Measurements from ENCODE around the gene SEMA6D. TPM values are rescaled to one million over a fixed set of nuclear protein-coding genes. Genes with fewer than 3 reads are reported as not detected.

Gene SEMA6D
- total RNA-seq, 4 donors from 2014 or later = 15.7 to 55.7 (median 17.8) TPM

DNA sequence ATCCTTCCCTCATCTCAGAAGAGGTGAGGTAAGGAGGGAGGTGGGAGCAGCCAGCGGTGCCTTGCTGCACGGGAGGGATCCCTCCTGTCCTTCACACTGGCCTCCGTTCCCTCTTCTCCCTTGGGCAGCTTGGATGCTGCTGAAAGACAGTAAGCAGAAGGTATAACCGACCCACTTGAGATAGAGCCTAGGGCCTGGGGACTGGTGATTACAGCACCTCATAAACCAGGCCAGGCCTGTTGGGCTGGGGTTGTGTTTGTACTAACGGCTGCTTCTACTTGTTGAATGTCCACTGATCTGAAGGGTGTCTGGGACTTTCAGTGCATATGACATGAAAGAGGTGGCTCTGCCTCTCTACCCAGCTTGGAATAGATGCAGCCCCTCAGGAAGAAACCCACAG, 25.0 kb downstream of the SEMA6D start:
- no peak for DNase-seq (ENCODE audit: low spot score in 2 of 2)
- no peak overlapping the region for H3K27ac ChIP-seq
- H3K36me3 ChIP-seq = peaks cover 0 to 11% (median 0%) of the 10 kb centered on the region in 3 donors
- TF ChIP-seq, protein P1, sequence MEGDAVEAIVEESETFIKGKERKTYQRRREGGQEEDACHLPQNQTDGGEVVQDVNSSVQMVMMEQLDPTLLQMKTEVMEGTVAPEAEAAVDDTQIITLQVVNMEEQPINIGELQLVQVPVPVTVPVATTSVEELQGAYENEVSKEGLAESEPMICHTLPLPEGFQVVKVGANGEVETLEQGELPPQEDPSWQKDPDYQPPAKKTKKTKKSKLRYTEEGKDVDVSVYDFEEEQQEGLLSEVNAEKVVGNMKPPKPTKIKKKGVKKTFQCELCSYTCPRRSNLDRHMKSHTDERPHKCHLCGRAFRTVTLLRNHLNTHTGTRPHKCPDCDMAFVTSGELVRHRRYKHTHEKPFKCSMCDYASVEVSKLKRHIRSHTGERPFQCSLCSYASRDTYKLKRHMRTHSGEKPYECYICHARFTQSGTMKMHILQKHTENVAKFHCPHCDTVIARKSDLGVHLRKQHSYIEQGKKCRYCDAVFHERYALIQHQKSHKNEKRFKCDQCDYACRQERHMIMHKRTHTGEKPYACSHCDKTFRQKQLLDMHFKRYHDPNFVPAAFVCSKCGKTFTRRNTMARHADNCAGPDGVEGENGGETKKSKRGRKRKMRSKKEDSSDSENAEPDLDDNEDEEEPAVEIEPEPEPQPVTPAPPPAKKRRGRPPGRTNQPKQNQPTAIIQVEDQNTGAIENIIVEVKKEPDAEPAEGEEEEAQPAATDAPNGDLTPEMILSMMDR (IDR thresholded peaks at IDR 0.05) = no peak
- TF ChIP-seq EP300 (IDR thresholded peaks at IDR 0.05) = no peak
- no peak for TF ChIP-seq POLR2A (IDR thresholded peaks at IDR 0.05)
- no peak overlapping the region for H3K4me3 ChIP-seq
- H3K4me1 ChIP-seq = peaks cover 0 to 21% (median 2%) of the 10 kb centered on the region in 4 donors
- WGBS, 2 donors = 65 to 71% methylated on average over 5 of the region's 5 CpGs
- no peaks in the 10 kb centered on the region for H3K27me3 ChIP-seq
- H3K9me3 ChIP-seq = no peaks in the 10 kb centered on the region

DNA sequence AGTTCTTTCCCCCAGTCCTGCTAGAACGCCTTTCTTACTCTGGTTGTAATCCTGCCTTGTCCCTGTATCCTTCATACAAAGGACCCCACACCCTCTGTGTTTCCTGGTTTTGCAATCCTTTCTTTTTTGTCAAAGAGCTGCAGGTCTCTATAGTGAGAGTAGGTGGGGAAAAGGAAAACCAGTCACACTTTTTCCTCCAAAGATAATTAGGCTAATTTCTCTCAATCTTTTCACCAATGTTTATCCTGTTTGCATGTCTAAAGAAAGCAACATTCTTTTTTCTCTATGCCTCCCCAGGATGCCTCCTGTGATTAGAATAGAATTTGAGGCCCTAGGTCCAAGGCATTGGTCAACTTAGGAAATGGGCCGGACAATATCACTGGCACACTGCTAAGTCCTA, 25.4 kb downstream of the SEMA6D start:
- TF ChIP-seq, protein P1 (IDR thresholded peaks at IDR 0.05) = no peak
- TF ChIP-seq POLR2A (IDR thresholded peaks at IDR 0.05) (no peak), EP300 (IDR thresholded peaks at IDR 0.05) (no peak)
- H3K27ac ChIP-seq = no peak overlapping the region
- H3K9me3 ChIP-seq = no peaks in the 10 kb centered on the region
- H3K27me3 ChIP-seq = no peaks in the 10 kb centered on the region
- DNase-seq (ENCODE audit: low spot score in 2 of 2) = no peak
- H3K36me3 ChIP-seq = peaks cover 0 to 11% (median 0%) of the 10 kb centered on the region in 3 donors
- no peak overlapping the region for H3K4me3 ChIP-seq
- peaks cover 0 to 18% (median 2%) of the 10 kb centered on the region in 4 donors for H3K4me1 ChIP-seq
- WGBS, 2 donors = 82 to 83% methylated on average over 2 of the region's 2 CpGs

DNA sequence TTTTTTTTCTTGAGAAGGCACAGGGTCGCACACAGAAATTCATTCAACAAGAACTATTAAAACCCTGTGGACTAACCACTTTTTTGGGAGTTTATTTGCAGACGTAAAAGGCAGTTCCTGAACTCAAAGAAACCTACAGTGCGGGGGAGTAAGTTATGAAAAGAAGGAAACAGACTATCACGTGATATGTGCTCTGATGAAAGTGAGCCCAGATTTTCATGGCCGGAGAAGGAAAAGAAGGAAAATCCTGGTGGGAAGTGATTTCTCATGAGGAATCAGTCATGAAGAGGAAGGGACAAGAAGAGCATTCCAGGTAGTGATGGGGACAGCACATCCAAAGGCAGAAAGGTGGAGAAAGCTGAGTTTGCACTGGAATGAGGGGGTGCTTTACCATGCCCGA, 26.1 kb downstream of the SEMA6D start:
- H3K4me3 ChIP-seq = no peak overlapping the region
- H3K9me3 ChIP-seq = no peaks in the 10 kb centered on the region
- DNase-seq (ENCODE audit: low spot score in 2 of 2) = no peak
- peaks cover 0 to 11% (median 0%) of the 10 kb centered on the region in 3 donors for H3K36me3 ChIP-seq
- H3K27ac ChIP-seq = no peak overlapping the region
- H3K27me3 ChIP-seq = no peaks in the 10 kb centered on the region
- TF ChIP-seq, protein P1 (IDR thresholded peaks at IDR 0.05) = no peak
- TF ChIP-seq EP300 (IDR thresholded peaks at IDR 0.05) (no peak), POLR2A (IDR thresholded peaks at IDR 0.05) (no peak)
- 60 to 61% methylated on average over 6 of the region's 6 CpGs for WGBS, 2 donors
- H3K4me1 ChIP-seq = peaks cover 0 to 18% (median 2%) of the 10 kb centered on the region in 4 donors

DNA sequence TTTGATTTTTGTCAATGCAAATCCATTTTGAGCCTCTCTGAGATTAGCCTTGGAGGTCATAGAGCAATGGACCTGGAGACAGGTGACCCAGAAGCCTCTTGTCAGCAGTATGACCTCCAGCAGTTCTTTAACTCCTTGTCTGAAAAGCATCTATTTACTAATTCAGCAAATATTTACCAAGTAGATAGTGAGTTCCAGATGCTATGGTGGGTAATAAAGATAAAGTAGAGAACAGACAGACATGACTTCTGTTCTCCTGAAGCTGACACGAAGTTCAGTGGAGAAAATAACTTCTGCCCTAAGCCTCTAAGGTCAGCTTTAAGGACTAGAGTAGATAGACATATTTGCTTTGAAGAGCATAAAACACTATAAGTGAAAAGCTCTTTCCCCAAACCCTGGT, 26.6 kb downstream of the SEMA6D start:
- 50 to 60% methylated on average over 1 of the region's 1 CpG for WGBS, 2 donors
- H3K4me1 ChIP-seq = peaks cover 0 to 18% (median 2%) of the 10 kb centered on the region in 4 donors
- H3K9me3 ChIP-seq = no peaks in the 10 kb centered on the region
- TF ChIP-seq, protein P1 (IDR thresholded peaks at IDR 0.05) = no peak
- TF ChIP-seq POLR2A (IDR thresholded peaks at IDR 0.05) (no peak), EP300 (IDR thresholded peaks at IDR 0.05) (no peak)
- no peak for DNase-seq (ENCODE audit: low spot score in 2 of 2)
- H3K27ac ChIP-seq = no peak overlapping the region
- no peaks in the 10 kb centered on the region for H3K27me3 ChIP-seq
- H3K36me3 ChIP-seq = peaks cover 0 to 11% (median 0%) of the 10 kb centered on the region in 3 donors
- H3K4me3 ChIP-seq = no peak overlapping the region

DNA sequence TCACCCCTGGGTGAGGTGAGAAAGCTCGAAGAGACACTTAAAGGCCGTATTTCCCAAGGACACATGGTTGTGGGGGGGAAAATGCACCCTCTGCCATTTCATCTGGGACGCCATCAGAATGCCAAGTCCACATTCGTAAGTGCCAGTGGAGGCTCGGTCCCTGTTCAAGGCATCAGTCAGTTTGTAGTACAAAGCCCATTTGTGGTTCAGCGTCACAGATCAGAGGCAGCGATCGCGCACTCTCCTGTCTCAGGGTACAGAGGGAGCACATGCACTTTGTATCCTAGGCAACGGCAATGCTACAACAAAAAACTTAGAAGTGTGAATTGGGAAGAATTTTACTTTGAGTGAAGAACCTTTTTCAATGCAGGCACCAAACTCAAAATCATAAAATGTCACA, 27.2 kb downstream of the SEMA6D start:
- peaks cover 0 to 18% (median 2%) of the 10 kb centered on the region in 4 donors for H3K4me1 ChIP-seq
- peaks cover 0 to 11% (median 0%) of the 10 kb centered on the region in 3 donors for H3K36me3 ChIP-seq
- H3K9me3 ChIP-seq = no peaks in the 10 kb centered on the region
- WGBS, 2 donors = 74 to 88% methylated on average over 10 of the region's 10 CpGs
- DNase-seq (ENCODE audit: low spot score in 2 of 2) = no peak
- H3K4me3 ChIP-seq = no peak overlapping the region
- H3K27me3 ChIP-seq = no peaks in the 10 kb centered on the region
- no peak for TF ChIP-seq POLR2A (IDR thresholded peaks at IDR 0.05)
- TF ChIP-seq, protein P1 (IDR thresholded peaks at IDR 0.05) = no peak
- TF ChIP-seq EP300 (IDR thresholded peaks at IDR 0.05) = no peak
- no peak overlapping the region for H3K27ac ChIP-seq
